WTC11 (cell line): ENCODE measurements around the gene ECT2.
"Not testable (repeated sequence)": the region's sequence is repeated elsewhere in the genome, so short reads cannot be mapped to it uniquely, and the experiment has no call there.

ENCODE experiments used
- NR2C2 ChIP-seq: sonication (generic); formaldehyde crosslinking; IDR thresholded peaks from 2 replicates; pipeline ENCODE4 v1.8.0; 2022; ENCODE audit warnings: mild to moderate bottlenecking, missing genetic modification reagents
- TF ChIP-seq, protein P1 (sequence below): fragments of 200-600 bp; IDR thresholded peaks from 2 replicates; pipeline ENCODE4 v1.8.0; 2022; ENCODE audit warnings: antibody characterized with exemption
- TF ChIP-seq, protein P2 (sequence below): sonication (generic); formaldehyde crosslinking; IDR thresholded peaks from 2 replicates; pipeline ENCODE4 v1.8.1; 2022; ENCODE audit warnings: low read depth, missing genetic modification reagents, borderline replicate concordance
- TF ChIP-seq, protein P3 (sequence below): sonication (generic); formaldehyde crosslinking; IDR thresholded peaks from 2 replicates; pipeline ENCODE4 v1.8.1; 2022; ENCODE audit warnings: mild to moderate bottlenecking, missing genetic modification reagents, moderate library complexity, borderline replicate concordance

DNA sequence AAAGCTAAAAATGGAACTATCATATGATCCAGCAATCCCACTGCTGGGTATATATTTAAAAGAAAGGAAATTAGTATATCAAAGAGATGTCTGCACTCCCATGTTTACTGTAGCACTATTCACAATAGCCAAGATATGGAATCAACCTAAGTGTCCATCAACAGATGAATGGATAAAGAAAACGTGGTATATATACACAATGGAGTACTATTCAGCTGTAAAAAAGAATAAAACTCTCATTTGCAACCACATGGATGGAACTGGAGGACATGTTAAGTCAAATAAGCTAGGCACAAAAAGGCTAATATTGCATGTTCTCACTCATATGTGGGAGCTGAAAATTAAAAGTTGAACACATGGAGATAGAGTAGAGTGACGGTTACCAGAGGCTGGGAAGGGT is 76.7 kb downstream of the ECT2 start:
- TF ChIP-seq, protein P1, sequence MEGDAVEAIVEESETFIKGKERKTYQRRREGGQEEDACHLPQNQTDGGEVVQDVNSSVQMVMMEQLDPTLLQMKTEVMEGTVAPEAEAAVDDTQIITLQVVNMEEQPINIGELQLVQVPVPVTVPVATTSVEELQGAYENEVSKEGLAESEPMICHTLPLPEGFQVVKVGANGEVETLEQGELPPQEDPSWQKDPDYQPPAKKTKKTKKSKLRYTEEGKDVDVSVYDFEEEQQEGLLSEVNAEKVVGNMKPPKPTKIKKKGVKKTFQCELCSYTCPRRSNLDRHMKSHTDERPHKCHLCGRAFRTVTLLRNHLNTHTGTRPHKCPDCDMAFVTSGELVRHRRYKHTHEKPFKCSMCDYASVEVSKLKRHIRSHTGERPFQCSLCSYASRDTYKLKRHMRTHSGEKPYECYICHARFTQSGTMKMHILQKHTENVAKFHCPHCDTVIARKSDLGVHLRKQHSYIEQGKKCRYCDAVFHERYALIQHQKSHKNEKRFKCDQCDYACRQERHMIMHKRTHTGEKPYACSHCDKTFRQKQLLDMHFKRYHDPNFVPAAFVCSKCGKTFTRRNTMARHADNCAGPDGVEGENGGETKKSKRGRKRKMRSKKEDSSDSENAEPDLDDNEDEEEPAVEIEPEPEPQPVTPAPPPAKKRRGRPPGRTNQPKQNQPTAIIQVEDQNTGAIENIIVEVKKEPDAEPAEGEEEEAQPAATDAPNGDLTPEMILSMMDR = not testable (repeated sequence)
- TF ChIP-seq NR2C2 (CRISPR knock-in tag) = not testable (repeated sequence)
- TF ChIP-seq, protein P2, sequence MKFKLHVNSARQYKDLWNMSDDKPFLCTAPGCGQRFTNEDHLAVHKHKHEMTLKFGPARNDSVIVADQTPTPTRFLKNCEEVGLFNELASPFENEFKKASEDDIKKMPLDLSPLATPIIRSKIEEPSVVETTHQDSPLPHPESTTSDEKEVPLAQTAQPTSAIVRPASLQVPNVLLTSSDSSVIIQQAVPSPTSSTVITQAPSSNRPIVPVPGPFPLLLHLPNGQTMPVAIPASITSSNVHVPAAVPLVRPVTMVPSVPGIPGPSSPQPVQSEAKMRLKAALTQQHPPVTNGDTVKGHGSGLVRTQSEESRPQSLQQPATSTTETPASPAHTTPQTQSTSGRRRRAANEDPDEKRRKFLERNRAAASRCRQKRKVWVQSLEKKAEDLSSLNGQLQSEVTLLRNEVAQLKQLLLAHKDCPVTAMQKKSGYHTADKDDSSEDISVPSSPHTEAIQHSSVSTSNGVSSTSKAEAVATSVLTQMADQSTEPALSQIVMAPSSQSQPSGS (CRISPR knock-in tag) = not testable (repeated sequence)
- TF ChIP-seq, protein P3, sequence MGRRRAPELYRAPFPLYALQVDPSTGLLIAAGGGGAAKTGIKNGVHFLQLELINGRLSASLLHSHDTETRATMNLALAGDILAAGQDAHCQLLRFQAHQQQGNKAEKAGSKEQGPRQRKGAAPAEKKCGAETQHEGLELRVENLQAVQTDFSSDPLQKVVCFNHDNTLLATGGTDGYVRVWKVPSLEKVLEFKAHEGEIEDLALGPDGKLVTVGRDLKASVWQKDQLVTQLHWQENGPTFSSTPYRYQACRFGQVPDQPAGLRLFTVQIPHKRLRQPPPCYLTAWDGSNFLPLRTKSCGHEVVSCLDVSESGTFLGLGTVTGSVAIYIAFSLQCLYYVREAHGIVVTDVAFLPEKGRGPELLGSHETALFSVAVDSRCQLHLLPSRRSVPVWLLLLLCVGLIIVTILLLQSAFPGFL (CRISPR knock-in tag) = not testable (repeated sequence)
